OCI-LY3 (cell line): ENCODE results near the gene ZBTB32.

Experiments
- CTCF ChIP-seq: fragments of 200-600, 300-600 bp; sonication (generic); IDR thresholded peaks from 2 replicates; pipeline ENCODE4 v1.5.1; 2014; ENCODE audit warnings: antibody characterized with exemption, low read length, low read depth
- EZH2phosphoT487 ChIP-seq: fragments of 200-600 bp; shearing (Covaris generic); IDR thresholded peaks from 2 replicates; pipeline ENCODE4 v1.6.1; 2018; ENCODE audit warnings: antibody characterized with exemption, mixed run types, low read depth

- TF ChIP-seq CTCF (no peak), EZH2phosphoT487 (no peak)
These were observed 24.7 kb downstream of the ZBTB32 start for GRCh38 chr19:35729021-35729420.
